ENCODE measurements around the gene RMND5A.

Gene RMND5A

DNA sequence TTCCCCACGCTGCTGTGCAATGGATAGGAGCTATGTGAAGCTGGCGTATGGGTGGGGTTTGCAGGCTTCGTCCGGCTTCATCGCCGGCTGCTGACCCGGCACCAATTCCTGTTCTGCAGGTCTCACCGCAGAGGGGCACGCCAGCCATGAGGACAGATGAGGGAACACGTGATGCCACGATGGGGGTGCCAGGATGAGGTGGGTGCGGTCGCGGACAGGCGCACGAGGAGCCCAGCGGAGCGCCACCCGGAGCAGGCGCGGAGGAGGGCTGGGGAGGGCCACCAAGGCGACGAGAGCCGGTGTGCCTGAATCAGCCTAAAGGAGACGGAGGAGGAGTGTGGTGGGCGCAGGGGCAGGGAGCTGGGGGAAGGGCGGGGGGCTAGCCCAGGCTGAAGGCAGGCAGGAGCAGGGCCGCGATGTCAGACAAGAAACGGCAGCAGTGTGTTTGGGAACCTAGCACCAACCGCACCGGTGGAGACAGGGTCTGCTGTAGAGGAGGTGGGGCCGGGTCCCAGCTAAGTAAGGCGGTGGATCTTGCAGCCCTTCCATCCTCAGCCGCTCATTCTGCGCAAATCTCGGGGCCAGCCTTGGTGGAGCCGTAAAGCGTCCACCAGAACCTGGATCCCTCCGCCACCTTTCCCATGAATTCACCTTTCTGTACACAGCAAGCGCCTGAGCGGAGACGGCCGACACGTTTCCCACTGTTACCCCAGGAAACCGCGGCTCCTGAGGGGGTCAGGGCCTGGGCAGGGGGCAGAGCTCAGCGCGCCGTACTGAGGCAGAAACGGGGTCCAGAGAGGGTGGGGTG lies 87.6 kb downstream of the RMND5A start:
- FAIRE-seq (no peak), DNase-seq (ENCODE audit: insufficient read length, low spot score) (peak; percentile 63)
- TF ChIP-seq, protein P1, sequence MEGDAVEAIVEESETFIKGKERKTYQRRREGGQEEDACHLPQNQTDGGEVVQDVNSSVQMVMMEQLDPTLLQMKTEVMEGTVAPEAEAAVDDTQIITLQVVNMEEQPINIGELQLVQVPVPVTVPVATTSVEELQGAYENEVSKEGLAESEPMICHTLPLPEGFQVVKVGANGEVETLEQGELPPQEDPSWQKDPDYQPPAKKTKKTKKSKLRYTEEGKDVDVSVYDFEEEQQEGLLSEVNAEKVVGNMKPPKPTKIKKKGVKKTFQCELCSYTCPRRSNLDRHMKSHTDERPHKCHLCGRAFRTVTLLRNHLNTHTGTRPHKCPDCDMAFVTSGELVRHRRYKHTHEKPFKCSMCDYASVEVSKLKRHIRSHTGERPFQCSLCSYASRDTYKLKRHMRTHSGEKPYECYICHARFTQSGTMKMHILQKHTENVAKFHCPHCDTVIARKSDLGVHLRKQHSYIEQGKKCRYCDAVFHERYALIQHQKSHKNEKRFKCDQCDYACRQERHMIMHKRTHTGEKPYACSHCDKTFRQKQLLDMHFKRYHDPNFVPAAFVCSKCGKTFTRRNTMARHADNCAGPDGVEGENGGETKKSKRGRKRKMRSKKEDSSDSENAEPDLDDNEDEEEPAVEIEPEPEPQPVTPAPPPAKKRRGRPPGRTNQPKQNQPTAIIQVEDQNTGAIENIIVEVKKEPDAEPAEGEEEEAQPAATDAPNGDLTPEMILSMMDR (IDR thresholded peaks at IDR 0.05; ENCODE audit: insufficient read depth, missing control alignments) = no peak

GRCh38 chr2:86808315-86809161 lies 88.4 kb downstream of the RMND5A start:
- FAIRE-seq = no peak
- TF ChIP-seq, protein P1 (IDR thresholded peaks at IDR 0.05; ENCODE audit: insufficient read depth, missing control alignments) = peak; percentile 96

DNA sequence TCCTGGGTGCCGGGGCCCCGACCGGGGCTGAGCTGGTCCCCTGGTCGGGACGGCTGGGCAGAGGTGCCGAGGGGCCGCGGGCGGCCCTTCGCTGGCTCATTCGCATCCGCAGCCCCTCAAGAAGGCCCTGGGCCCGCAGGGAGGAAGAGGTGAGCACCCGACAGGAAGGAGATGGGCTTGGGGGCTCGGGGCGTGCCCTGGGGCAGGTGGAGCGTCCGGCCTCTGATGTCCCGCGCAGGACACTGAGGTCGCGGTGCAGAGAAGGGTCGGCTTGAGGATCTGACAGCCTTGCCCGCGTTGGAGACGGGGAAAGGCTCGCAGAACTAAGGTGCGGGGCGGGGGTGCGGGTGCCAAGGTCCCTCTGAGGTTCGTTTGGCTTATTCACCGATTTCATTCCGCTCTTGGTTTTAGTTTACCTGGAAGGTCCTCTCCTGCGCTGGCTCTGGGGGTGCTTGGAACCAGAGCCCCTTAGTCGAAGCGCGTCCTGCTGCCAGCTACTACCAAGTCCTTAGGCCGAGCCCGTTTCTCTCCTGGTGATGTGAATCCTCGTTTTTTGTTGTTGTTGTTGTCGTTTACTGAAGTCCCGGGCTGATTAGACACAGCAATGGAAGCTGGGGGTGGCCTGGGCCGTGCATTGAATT lies 89.5 kb downstream of the RMND5A start:
- DNase-seq (ENCODE audit: insufficient read length, low spot score) (no peak), FAIRE-seq (no peak)
- TF ChIP-seq, protein P1 (IDR thresholded peaks at IDR 0.05; ENCODE audit: insufficient read depth, missing control alignments) = no peak

More at GRCh38 chr2:86808315-86809161, 88.4 kb downstream of the RMND5A start:
- DNase-seq (ENCODE audit: insufficient read length, low spot score) = peak; percentile 81

GRCh38 chr2:86815611-86816010 lies 95.5 kb downstream of the RMND5A start:
- DNase-seq (ENCODE audit: insufficient read length, low spot score) = no peak
- TF ChIP-seq, protein P1 (IDR thresholded peaks at IDR 0.05; ENCODE audit: insufficient read depth, missing control alignments) = no peak
- FAIRE-seq = no peak

DNA sequence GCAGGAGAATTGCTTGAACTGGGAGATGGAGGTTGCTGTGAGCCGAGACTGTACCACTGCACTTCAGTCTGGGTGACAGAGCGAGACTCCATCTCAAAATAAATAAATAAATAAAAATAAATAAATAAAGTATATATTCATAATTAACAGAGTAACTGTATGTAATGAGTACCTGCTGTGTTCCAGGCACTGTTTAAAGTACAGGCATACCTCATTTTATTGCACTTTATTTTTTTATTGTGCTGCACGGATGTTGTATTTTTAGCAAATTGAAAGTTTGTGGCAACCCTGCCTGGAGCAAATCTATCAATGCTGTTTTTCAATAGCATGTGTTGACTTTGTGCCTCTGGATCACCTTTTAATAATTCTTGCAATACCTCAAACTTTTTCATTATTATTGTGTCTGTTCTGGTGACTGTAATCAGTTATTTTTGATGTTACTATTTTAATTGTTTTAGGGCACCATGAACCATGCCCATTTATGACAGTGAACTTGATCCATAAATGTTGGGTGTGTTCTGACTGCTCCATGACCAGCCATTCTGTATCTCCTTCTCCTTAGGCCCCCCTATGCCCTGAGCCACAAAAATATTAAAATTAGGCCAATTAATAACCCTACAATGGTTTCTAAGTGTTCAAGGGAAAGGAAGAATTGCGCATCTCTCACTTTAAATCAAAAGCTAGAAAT lies 98.2 kb downstream of the RMND5A start:
- TF ChIP-seq, protein P1 (IDR thresholded peaks at IDR 0.05; ENCODE audit: insufficient read depth, missing control alignments) = no peak
- no peak for FAIRE-seq
- DNase-seq (ENCODE audit: insufficient read length, low spot score) = no peak

- no peak for FAIRE-seq
- TF ChIP-seq, protein P1 (IDR thresholded peaks at IDR 0.05; ENCODE audit: insufficient read depth, missing control alignments) = no peak
- DNase-seq (ENCODE audit: insufficient read length, low spot score) = no peak
These were observed 98.9 kb downstream of the RMND5A start for GRCh38 chr2:86818957-86819356.

All from D721Med (cell line).